A673 (cell line): ENCODE data around the gene TFAP2E. TPM values are rescaled to one million over a fixed set of nuclear protein-coding genes. Genes with fewer than 3 reads are reported as not detected.

Source experiments
- BruUV-seq: library from RNA; stranded (reverse); fragments of 400-500 nt; replicated peaks from 2 replicates; lab custom pipeline; 2021; lab: Mats Ljungman, UMichigan
- CTCF ChIA-PET: fragments of 300-600 bp; sonication (Branson Sonifier 250); formaldehyde crosslinking; loops from one replicate; lab custom pipeline; 2022; ENCODE audit warnings: antibody characterized with exemption; lab: Charles Lee
- POLR2A ChIA-PET: fragments of 300-600 bp; sonication (Branson Sonifier 250); formaldehyde crosslinking; loops from one replicate; lab custom pipeline; 2022; ENCODE audit warnings: antibody characterized with exemption; ENCODE audit not compliant: low non-redundant PET; lab: Charles Lee
- DNase-seq: peaks from one replicate; pipeline ENCODE4 v3.0.0-alpha.2; 2015; ENCODE audit warnings: low spot score
- H3K27ac ChIP-seq: fragments of 200-600 bp; sonication (generic); 2 replicates; pipeline ENCODE4 v1.5.1; 2016; ENCODE audit warnings: mixed run types, low read depth, mild to moderate bottlenecking, mixed read lengths, antibody characterized with exemption, low read length; ENCODE audit not compliant: poor library complexity, severe bottlenecking
- H3K27me3 ChIP-seq: fragments of 200-600 bp; sonication (generic); replicated peaks from 2 replicates; pipeline ENCODE4 v1.6.1; 2017; ENCODE audit warnings: mixed run types, low read depth, mild to moderate bottlenecking, mixed read lengths, antibody characterized with exemption, low read length; ENCODE audit not compliant: insufficient read depth, poor library complexity
- H3K36me3 ChIP-seq: fragments of 200-600 bp; sonication (generic); 2 replicates; pipeline ENCODE4 v1.6.1; 2016; ENCODE audit warnings: mixed run types, mild to moderate bottlenecking, mixed read lengths, antibody characterized with exemption, low read length; ENCODE audit not compliant: insufficient read depth, poor library complexity, severe bottlenecking
- H3K4me1 ChIP-seq: fragments of 200-600 bp; sonication (generic); 2 replicates; pipeline ENCODE4 v1.6.1; 2017; ENCODE audit warnings: mixed run types, mild to moderate bottlenecking, mixed read lengths, antibody characterized with exemption, low read length; ENCODE audit not compliant: insufficient read depth, poor library complexity, severe bottlenecking
- H3K4me3 ChIP-seq: fragments of 200-600 bp; sonication (generic); 2 replicates; pipeline ENCODE4 v1.5.1; 2016; ENCODE audit warnings: low read depth, mixed run types, mild to moderate bottlenecking, mixed read lengths, low read length; ENCODE audit not compliant: poor library complexity, severe bottlenecking
- H3K9me3 ChIP-seq: fragments of 200-600 bp; sonication (generic); 2 replicates; pipeline ENCODE4 v1.6.1; 2016; ENCODE audit warnings: mixed run types, low read depth, mild to moderate bottlenecking, mixed read lengths, antibody characterized with exemption, low read length; ENCODE audit not compliant: poor library complexity, severe bottlenecking
- EZH2 ChIP-seq: fragments of 200-600 bp; sonication (generic); IDR thresholded peaks from 2 replicates; pipeline ENCODE4 v1.6.1; 2017; ENCODE audit warnings: borderline replicate concordance, low read depth, mild to moderate bottlenecking, mixed read lengths, antibody characterized with exemption, low read length; ENCODE audit not compliant: poor library complexity, severe bottlenecking
- intact Hi-C: fragments of 100-400 bp; cut with micrococcal nuclease; formaldehyde crosslinking; loops from one replicate; pipeline ENCODE4 v1.10.0; 2022; ENCODE audit not compliant: unreplicated experiment
- total RNA-seq: library from RNA; stranded (reverse); gene quantifications from 2 replicates; pipeline ENCODE4 v1.2.3, GENCODE V29; 2021
- TF ChIP-seq, protein P1 (sequence below): fragments of 300-800, 200-600 bp; sonication (generic); conservative IDR thresholded peaks from 2 replicates; pipeline ENCODE4 v1.5.1; 2017; ENCODE audit warnings: low read depth, mild to moderate bottlenecking, antibody characterized with exemption, low read length, moderate library complexity, mixed read lengths

The TFAP2E gene
- total RNA-seq, 1 experiment from 2014 or later, result 0.52 TPM

GRCh38 chr1:35622510-35623178 is 49.5 kb downstream of the TFAP2E start:
- Histone ChIP-seq H3K4me1 (peaks cover 10% of the 10 kb centered on the region), H3K27ac (no peak overlapping the region), H3K9me3 (no peaks in the 10 kb centered on the region), H3K27me3 (no peaks in the 10 kb centered on the region), H3K36me3 (peaks cover 22% of the 10 kb centered on the region), H3K4me3 (no peak overlapping the region)
- CTCF ChIA-PET, result no interaction called here
- TF ChIP-seq EZH2, result no peak
- TF ChIP-seq, protein P1, sequence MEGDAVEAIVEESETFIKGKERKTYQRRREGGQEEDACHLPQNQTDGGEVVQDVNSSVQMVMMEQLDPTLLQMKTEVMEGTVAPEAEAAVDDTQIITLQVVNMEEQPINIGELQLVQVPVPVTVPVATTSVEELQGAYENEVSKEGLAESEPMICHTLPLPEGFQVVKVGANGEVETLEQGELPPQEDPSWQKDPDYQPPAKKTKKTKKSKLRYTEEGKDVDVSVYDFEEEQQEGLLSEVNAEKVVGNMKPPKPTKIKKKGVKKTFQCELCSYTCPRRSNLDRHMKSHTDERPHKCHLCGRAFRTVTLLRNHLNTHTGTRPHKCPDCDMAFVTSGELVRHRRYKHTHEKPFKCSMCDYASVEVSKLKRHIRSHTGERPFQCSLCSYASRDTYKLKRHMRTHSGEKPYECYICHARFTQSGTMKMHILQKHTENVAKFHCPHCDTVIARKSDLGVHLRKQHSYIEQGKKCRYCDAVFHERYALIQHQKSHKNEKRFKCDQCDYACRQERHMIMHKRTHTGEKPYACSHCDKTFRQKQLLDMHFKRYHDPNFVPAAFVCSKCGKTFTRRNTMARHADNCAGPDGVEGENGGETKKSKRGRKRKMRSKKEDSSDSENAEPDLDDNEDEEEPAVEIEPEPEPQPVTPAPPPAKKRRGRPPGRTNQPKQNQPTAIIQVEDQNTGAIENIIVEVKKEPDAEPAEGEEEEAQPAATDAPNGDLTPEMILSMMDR, result no peak
- no TSS peak for BruUV-seq
- intact Hi-C loops, result no loop called here
- POLR2A ChIA-PET, result no interaction called here
- peak; percentile 17 for DNase-seq

DNA sequence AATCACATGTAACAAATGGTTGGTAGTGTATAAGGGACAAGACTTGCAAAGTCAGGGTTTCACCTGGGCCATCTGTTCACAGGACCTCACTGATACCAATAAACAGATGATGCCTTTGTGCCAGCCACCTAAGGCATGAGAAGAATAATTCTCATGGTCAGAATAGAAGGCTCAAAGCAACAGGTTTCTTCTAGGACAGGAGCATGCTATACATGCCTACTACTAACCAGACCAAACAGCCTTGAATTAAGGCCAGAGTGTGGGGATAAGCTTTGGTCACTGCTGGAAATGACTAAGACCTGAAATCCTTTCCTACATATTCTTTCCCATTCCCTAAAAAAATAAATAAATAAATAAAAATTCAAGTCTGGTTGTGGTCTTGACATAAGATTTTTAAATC is 50.7 kb downstream of the TFAP2E start:
- Histone ChIP-seq H3K36me3 (peaks cover 24% of the 10 kb centered on the region), H3K4me1 (peaks cover 11% of the 10 kb centered on the region), H3K4me3 (no peak overlapping the region), H3K9me3 (no peaks in the 10 kb centered on the region), H3K27me3 (no peaks in the 10 kb centered on the region), H3K27ac (no peak overlapping the region)
- no TSS peak for BruUV-seq
- ChIA-PET CTCF (no interaction called here), POLR2A (no interaction called here)
- TF ChIP-seq, protein P1, result no peak
- TF ChIP-seq EZH2, result no peak
- intact Hi-C loops, result no loop called here
- DNase-seq, result no peak

DNA sequence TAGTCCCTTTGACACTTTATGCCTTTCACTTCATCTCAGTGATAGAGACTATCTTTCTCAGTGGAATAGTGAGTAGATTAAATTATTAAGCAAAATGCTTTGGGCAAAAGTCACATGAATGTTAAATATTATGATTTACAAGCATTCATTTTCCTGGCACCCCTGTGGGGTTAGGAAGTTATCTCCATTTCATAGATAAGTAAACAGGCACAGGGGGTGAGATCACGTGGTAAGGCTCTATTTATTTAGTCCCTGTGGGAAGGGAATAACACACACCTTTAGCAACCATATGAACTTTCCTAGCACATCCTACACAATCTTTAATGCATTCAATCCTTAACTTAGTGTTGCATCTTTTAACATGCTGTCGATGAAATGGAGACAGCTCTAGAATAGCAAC is 55.9 kb downstream of the TFAP2E start:
- TF ChIP-seq, protein P1, result no peak
- no peak for TF ChIP-seq EZH2
- H3K27ac ChIP-seq, result no peak overlapping the region
- no peaks in the 10 kb centered on the region for H3K27me3 ChIP-seq
- H3K4me3 ChIP-seq, result no peak overlapping the region
- DNase-seq, result no peak
- no peaks in the 10 kb centered on the region for H3K9me3 ChIP-seq
- POLR2A ChIA-PET, result no interaction called here
- peaks cover 5% of the 10 kb centered on the region for H3K4me1 ChIP-seq
- TSS peak; percentile 7 for BruUV-seq
- CTCF ChIA-PET, result no interaction called here
- intact Hi-C loops, result no loop called here
- peaks cover 67% of the 10 kb centered on the region for H3K36me3 ChIP-seq
